CD4-positive, alpha-beta memory T cell (primary cell): ENCODE results near the gene ATOSB. TPM values are rescaled to one million over a fixed set of nuclear protein-coding genes. Genes with fewer than 3 reads are reported as not detected.

Source experiments
- CTCF ChIA-PET: fragments of 350-600 bp; sonication (Branson Sonifier 250); formaldehyde crosslinking; loops from one replicate; lab custom pipeline; 2021; ENCODE audit warnings: inconsistent platforms; ENCODE audit not compliant: partially characterized antibody; lab: Charles Lee
- POLR2A ChIA-PET: fragments of 350-600 bp; sonication (Branson Sonifier 250); formaldehyde crosslinking; loops from one replicate; lab custom pipeline; 2021; ENCODE audit not compliant: partially characterized antibody; lab: Charles Lee
- DNase-seq, 5 donors: peaks; one replicate each; pipeline versions ENCODE4 v3.0.0 to v3.0.0-alpha.2; 2020 to 2022; ENCODE audit warnings: mixed read lengths in 1 of 5
- H3K27ac ChIP-seq: one replicate; pipeline ENCODE4 v1.7.0; 2013; ENCODE audit warnings: low read depth, low read length
- H3K27me3 ChIP-seq: 2 replicates; pipeline ENCODE4 v1.7.0; 2013; ENCODE audit warnings: mild to moderate bottlenecking, low read length, moderate library complexity; ENCODE audit not compliant: insufficient read depth
- H3K36me3 ChIP-seq: 2 replicates; pipeline ENCODE4 v1.7.0; 2013; ENCODE audit warnings: mild to moderate bottlenecking, low read length, moderate library complexity; ENCODE audit not compliant: insufficient read depth
- H3K4me1 ChIP-seq: 2 replicates; pipeline ENCODE4 v1.7.0; 2013; ENCODE audit warnings: mild to moderate bottlenecking, low read length, moderate library complexity; ENCODE audit not compliant: insufficient read depth
- H3K4me3 ChIP-seq, 2 donors: one replicate each; pipeline ENCODE4 v1.7.0; 2013; ENCODE audit warnings: low read length in 2 of 2, mild to moderate bottlenecking in 1 of 2
- H3K9me3 ChIP-seq, 2 donors: one replicate each; pipeline ENCODE4 v1.7.0; 2013; ENCODE audit warnings: low read length in 2 of 2, control low read depth in 1 of 2; ENCODE audit not compliant: control insufficient read depth in 1 of 2
- H3K27ac Mint-ChIP-seq, 7 donors: one replicate each; pipeline ENCODE4 v1.8.0; 2020 to 2021; ENCODE audit warnings: mixed read lengths in 7 of 7, mild to moderate bottlenecking in 6 of 7, inconsistent platforms in 3 of 7, moderate library complexity in 3 of 7
- H3K27me3 Mint-ChIP-seq, 2 donors: one replicate each; pipeline ENCODE4 v1.8.0; 2020 to 2021; ENCODE audit warnings: mixed read lengths in 2 of 2
- H3K36me3 Mint-ChIP-seq, 2 donors: one replicate each; pipeline ENCODE4 v1.8.0; 2020 to 2021; ENCODE audit warnings: mixed read lengths in 2 of 2, inconsistent platforms in 1 of 2, mild to moderate bottlenecking in 1 of 2
- H3K4me1 Mint-ChIP-seq, 4 donors: one replicate each; pipeline ENCODE4 v1.8.0; 2020 to 2021; ENCODE audit warnings: mixed read lengths in 4 of 4, mild to moderate bottlenecking in 1 of 4
- H3K4me3 Mint-ChIP-seq, 8 donors: one replicate each; pipeline ENCODE4 v1.8.0; 2020 to 2021; ENCODE audit warnings: mixed read lengths in 8 of 8, mild to moderate bottlenecking in 7 of 8, moderate library complexity in 6 of 8, inconsistent platforms in 3 of 8
- H3K9me3 Mint-ChIP-seq, 8 donors: one replicate each; pipeline ENCODE4 v1.8.0; 2020 to 2021; ENCODE audit warnings: mixed read lengths in 8 of 8, mild to moderate bottlenecking in 5 of 8, inconsistent platforms in 3 of 8, moderate library complexity in 1 of 8
- intact Hi-C: fragments of 100-400 bp; cut with micrococcal nuclease; formaldehyde crosslinking; loops from one replicate; pipeline ENCODE4 v1.15.1; 2023
- polyA plus RNA-seq, 2 donors: library from polyadenylated mRNA; unstranded; fragments of 300-500 nt; fragmentation: Illumina TruSeq; gene quantifications; one replicate each; pipeline ENCODE4 v1.2.3, GENCODE V29; 2021
- total RNA-seq, 2 experiments: library from RNA; stranded (reverse); gene quantifications; one replicate each; pipeline ENCODE4 v1.2.3, GENCODE V29; 2021

Gene ATOSB
- total and polyA plus RNA-seq, 4 experiments from 2014 or later = 3.7 to 10.1 (median 8.9) TPM

DNA sequence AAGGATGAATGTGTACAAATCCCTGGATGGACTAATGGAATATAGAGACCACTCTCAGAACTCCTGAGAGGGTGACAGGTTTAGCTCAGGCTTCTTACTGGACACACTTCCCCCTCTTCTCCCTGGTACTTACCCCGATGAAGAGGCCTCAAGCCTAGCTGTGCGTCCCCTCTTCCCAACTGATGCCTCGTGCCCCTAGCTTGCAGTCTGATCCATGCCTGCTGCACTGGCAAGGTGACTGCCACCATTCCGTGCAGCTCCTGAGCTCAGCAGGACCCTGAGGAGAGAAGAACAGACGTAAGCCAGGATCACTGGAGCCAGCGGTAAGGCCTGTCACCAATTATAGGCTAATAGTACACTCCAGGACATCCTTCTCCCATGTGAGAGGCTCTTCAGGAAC is 7.2 kb downstream of the ATOSB start:
- peaks cover 25 to 38% (median 30%) of the 10 kb centered on the region in 4 donors for H3K4me1 Mint-ChIP-seq
- POLR2A ChIA-PET = no interaction called here
- no peak for DNase-seq
- Histone ChIP-seq H3K4me1 (peaks cover 35% of the 10 kb centered on the region), H3K36me3 (peaks cover 18% of the 10 kb centered on the region), H3K4me3 (no peak overlapping the region), H3K27ac (no peak overlapping the region), H3K27me3 (no peaks in the 10 kb centered on the region), H3K9me3 (no peaks in the 10 kb centered on the region)
- H3K9me3 Mint-ChIP-seq = no peaks in the 10 kb centered on the region
- H3K27ac Mint-ChIP-seq = peak overlapping the region in 1 of 7 donors; percentile 18
- H3K4me3 Mint-ChIP-seq = no peak overlapping the region
- intact Hi-C loops = no loop called here
- H3K36me3 Mint-ChIP-seq = peaks cover 8 to 15% of the 10 kb centered on the region in 2 donors
- CTCF ChIA-PET = interaction anchor here (1.2 to 1.7 kb wide), 2 partner anchors 8 to 29 kb away, joined by 5 to 7 read pairs; partner anchors contain the start of gene FANCG
- no peaks in the 10 kb centered on the region for H3K27me3 Mint-ChIP-seq

DNA sequence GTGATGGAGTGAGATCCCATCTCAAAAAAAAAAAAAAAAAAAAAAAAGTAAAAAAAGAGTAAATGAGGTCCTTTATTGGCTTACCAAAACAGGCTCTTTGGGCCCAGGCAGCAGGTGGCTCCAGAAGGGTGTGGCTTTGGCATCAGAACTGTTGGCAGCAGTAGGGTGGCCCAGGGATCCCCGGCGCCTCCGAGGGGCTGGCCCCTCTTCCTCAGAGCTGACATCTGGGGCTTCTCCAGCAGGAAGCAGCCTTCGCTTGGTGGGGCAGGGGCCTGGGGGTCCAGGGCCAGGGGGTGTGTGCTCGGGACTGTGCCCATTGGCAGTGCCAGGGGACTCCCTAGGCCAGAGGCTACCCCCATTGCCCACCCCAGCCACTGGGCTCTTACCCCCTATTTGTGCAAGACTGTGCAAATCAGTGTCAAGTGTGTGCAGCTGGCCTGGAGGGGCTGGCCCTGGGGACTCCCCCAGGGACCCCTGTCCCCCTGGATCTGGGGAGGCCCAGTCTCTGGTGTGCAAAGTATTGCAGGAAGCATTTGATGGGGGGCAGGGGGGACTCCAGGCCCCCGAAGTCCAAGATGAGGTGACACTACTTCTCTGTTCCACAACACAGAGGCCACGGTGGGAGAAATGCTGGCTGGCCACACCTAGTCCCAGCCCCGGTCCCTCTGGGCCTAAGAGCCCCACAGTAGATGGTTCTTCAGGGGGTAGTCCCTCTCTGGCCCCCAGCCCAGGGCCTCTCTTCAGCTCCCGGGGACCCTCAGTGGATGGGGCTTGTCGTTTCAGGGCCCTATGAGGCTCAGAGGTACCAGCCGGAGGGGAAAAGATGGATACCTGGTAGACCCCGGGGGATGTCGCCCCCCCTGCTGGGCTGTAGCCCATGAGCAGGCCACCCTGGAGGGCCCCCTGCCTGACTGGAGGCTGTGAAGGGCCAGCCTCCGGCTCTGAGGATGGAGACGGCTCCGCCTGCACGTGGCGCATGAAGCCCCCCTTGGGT is 8.1 kb downstream of the ATOSB start:
- Mint-ChIP-seq H3K36me3 (peaks cover 12 to 22% of the 10 kb centered on the region in 2 donors), H3K9me3 (peaks cover 0 to 3% (median 0%) of the 10 kb centered on the region in 8 donors), H3K4me1 (peaks cover 30 to 41% (median 35%) of the 10 kb centered on the region in 4 donors), H3K27ac (no peak overlapping the region), H3K4me3 (no peak overlapping the region), H3K27me3 (no peaks in the 10 kb centered on the region)
- Histone ChIP-seq H3K4me3 (no peak overlapping the region), H3K4me1 (peaks cover 33% of the 10 kb centered on the region), H3K27ac (no peak overlapping the region), H3K36me3 (peaks cover 18% of the 10 kb centered on the region), H3K9me3 (no peaks in the 10 kb centered on the region), H3K27me3 (no peaks in the 10 kb centered on the region)
- no peak for DNase-seq
- ChIA-PET POLR2A (no interaction called here), CTCF (interaction anchor here (1.2 to 1.6 kb wide), 3 partner anchors 8 to 11 kb away, joined by 5 to 7 read pairs (median 5); partner anchors contain the start of genes ATOSB and PIGO)
- intact Hi-C loops = no loop called here

DNA sequence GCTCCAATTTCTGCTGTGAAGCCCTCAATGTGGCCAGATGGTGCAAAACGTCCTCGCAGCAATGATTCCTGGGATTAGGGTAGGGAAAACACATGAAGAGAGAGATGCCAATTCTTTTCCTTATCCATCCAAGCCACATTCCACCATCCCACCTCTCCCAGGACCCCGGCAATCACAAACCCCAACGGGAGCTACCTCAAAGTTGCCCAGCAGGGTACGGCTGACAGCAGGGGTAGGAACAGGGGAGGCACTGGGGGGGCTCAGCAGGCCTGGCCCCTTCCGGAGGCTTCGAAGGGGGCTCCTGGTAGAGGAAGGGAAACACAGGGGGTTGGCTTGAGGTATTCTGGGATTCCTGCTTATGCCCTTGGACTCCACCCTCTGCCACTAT is 9.3 kb downstream of the ATOSB start:
- Mint-ChIP-seq H3K4me3 (no peak overlapping the region), H3K4me1 (peaks cover 26 to 41% (median 34%) of the 10 kb centered on the region in 4 donors), H3K27ac (peak overlapping the region in 2 of 7 donors; percentile 55 to 67), H3K27me3 (no peaks in the 10 kb centered on the region), H3K36me3 (peaks cover 12 to 24% of the 10 kb centered on the region in 2 donors), H3K9me3 (peaks cover 0 to 3% (median 0%) of the 10 kb centered on the region in 8 donors)
- no peak for DNase-seq
- H3K9me3 ChIP-seq = no peaks in the 10 kb centered on the region
- CTCF ChIA-PET = interaction anchor here (0.8 to 1.6 kb wide), 3 partner anchors 9 to 29 kb away, joined by 3 to 5 read pairs (median 5); partner anchors contain the start of genes ATOSB and PIGO
- H3K27ac ChIP-seq = no peak overlapping the region
- POLR2A ChIA-PET = interaction anchor here (0.8 to 4.7 kb wide), 2 partner anchors 8 to 638 kb away, joined by 3 to 46 read pairs; partner anchors contain the start of gene ATOSB
- H3K4me3 ChIP-seq = no peak overlapping the region
- intact Hi-C loops = no loop called here
- H3K36me3 ChIP-seq = peaks cover 18% of the 10 kb centered on the region
- peaks cover 36% of the 10 kb centered on the region for H3K4me1 ChIP-seq
- H3K27me3 ChIP-seq = no peaks in the 10 kb centered on the region

DNA sequence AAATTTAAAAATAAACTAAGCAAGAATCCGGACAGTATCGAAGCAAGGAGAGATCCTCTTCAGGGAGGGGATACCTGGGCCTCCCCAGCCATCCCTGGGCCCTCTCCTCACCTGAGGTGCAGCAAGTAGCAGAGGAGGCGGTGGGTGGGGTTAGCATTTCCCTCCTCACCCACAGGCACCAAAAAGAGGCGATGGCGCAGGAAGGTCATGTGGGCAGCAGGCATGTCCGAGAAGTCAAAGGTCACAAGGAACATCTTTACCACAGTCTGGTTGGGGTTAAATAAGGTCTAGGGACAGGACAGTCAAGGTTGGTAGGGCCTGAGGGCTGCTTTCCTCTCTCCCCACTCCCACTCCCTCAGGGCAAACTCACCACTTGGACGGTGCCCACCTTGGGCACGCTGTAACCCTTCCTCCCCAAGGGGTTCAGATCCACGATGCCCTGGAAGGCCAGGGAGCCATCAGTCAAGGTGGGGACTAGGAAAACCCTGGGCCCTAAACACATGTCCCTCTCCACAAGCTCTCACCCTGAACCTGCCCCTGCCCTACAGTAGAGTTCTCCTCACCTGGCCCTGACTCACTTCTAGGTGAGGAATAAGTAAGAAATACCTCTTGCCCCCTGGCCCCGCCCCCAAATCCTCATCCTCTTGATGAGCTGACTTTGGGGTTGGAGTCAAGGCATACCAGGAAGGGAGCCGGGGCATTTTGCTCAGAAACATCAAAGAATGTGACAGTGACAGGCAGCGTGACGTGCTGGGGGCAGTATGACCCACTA is 9.9 kb downstream of the ATOSB start:
- no peak for DNase-seq
- peaks cover 18% of the 10 kb centered on the region for H3K36me3 ChIP-seq
- intact Hi-C loops = no loop called here
- H3K27me3 Mint-ChIP-seq = no peaks in the 10 kb centered on the region
- H3K4me1 Mint-ChIP-seq = peaks cover 21 to 41% (median 32%) of the 10 kb centered on the region in 4 donors
- peak overlapping the region in 4 of 7 donors; percentile 50 to 67 (median 57) for H3K27ac Mint-ChIP-seq
- peaks cover 32% of the 10 kb centered on the region for H3K4me1 ChIP-seq
- ChIA-PET POLR2A (interaction anchor here (0.8 to 4.7 kb wide), 2 partner anchors 9 to 639 kb away, joined by 3 to 46 read pairs; partner anchors contain the start of gene ATOSB), CTCF (interaction anchor here (0.5 to 1.6 kb wide), 5 partner anchors 8 to 170 kb away, joined by 3 to 5 read pairs (median 3); partner anchors contain the start of genes ATOSB and PIGO)
- no peak overlapping the region for H3K27ac ChIP-seq
- H3K36me3 Mint-ChIP-seq = peaks cover 14 to 30% of the 10 kb centered on the region in 2 donors
- no peaks in the 10 kb centered on the region for H3K9me3 ChIP-seq
- no peak overlapping the region for H3K4me3 ChIP-seq
- H3K27me3 ChIP-seq = no peaks in the 10 kb centered on the region
- H3K4me3 Mint-ChIP-seq = no peak overlapping the region
- peaks cover 0 to 3% (median 0%) of the 10 kb centered on the region in 8 donors for H3K9me3 Mint-ChIP-seq

DNA sequence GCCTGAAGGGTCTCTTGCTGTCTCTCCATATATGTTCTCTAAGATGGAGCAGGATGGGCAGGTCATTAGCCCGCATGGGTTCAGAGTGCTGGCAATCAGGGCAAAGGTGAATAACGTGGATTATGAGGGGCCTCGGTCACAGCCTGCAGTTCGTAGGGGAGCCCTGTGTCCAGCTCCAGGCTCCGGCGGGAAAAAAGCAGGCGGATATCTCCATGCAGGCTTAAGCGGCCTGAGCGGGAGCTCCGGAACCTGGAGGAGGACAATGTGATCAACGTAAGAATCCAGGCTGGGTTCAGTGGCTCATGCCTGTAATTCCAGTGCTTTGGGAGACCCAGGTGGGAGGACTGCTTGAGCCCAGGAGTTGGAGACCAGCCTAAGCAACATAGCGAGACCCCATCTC is 10.5 kb downstream of the ATOSB start:
- intact Hi-C loops = no loop called here
- CTCF ChIA-PET = interaction anchor here (0.5 to 1.4 kb wide), 3 partner anchors 9 to 171 kb away, joined by 3 to 4 read pairs (median 3); no protein-coding TSS in a partner anchor

DNA sequence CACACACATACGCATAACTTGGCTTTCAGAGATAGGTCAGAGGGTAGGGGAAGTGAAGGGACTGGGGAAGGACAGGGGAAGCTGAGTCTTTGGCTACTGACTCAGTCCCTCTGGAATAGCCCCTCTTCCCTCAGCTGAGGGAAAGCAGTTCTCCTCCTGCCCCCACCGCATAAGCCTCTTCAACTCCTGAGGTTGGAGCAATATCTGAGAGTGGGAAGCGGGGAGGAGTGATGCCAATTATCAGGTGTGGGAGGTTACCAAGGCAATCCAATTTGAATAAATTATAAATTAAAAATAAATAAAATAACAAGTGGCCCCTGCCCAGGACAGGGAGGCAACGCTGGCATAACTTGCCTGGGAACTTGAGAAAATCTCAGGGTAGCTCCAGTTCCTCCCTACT is 11.1 kb downstream of the ATOSB start:
- Mint-ChIP-seq H3K27ac (peak overlapping the region in 6 of 7 donors; percentile 37 to 99 (median 68)), H3K4me3 (no peak overlapping the region), H3K27me3 (no peaks in the 10 kb centered on the region), H3K36me3 (peaks cover 25 to 37% of the 10 kb centered on the region in 2 donors), H3K4me1 (peaks cover 20 to 44% (median 31%) of the 10 kb centered on the region in 4 donors), H3K9me3 (peaks cover 0 to 3% (median 0%) of the 10 kb centered on the region in 8 donors)
- no peaks in the 10 kb centered on the region for H3K9me3 ChIP-seq
- H3K4me1 ChIP-seq = peaks cover 23% of the 10 kb centered on the region
- H3K4me3 ChIP-seq = no peak overlapping the region
- H3K36me3 ChIP-seq = peaks cover 28% of the 10 kb centered on the region
- H3K27ac ChIP-seq = no peak overlapping the region
- no peak for DNase-seq
- no peaks in the 10 kb centered on the region for H3K27me3 ChIP-seq
- POLR2A ChIA-PET = interaction anchor here (2.4 to 4.7 kb wide), 3 partner anchors 10 to 33 kb away, joined by 11 to 51 read pairs (median 46); partner anchors contain the start of genes ATOSB and VCP
- CTCF ChIA-PET = interaction anchor here (1.0 to 1.5 kb wide), 4 partner anchors 9 to 155 kb away, joined by 3 to 6 read pairs (median 4); no protein-coding TSS in a partner anchor
- intact Hi-C loops = no loop called here

More for the DNA sequence above, 10.5 kb downstream of the ATOSB start:
- POLR2A ChIA-PET = interaction anchor here (3.8 to 4.7 kb wide), 2 partner anchors 9 to 33 kb away, joined by 46 to 51 read pairs; partner anchors contain the start of genes ATOSB and VCP
- H3K36me3 ChIP-seq = peaks cover 22% of the 10 kb centered on the region
- H3K9me3 ChIP-seq = no peaks in the 10 kb centered on the region
- H3K27ac Mint-ChIP-seq = peak overlapping the region in 4 of 7 donors; percentile 19 to 82 (median 49)
- H3K4me1 Mint-ChIP-seq = peaks cover 22 to 43% (median 31%) of the 10 kb centered on the region in 4 donors
- H3K4me1 ChIP-seq = peaks cover 26% of the 10 kb centered on the region
- no peak overlapping the region for H3K4me3 Mint-ChIP-seq
- no peak overlapping the region for H3K4me3 ChIP-seq
- DNase-seq = no peak
- peaks cover 20 to 34% of the 10 kb centered on the region in 2 donors for H3K36me3 Mint-ChIP-seq
- H3K27ac ChIP-seq = no peak overlapping the region
- H3K9me3 Mint-ChIP-seq = peaks cover 0 to 3% (median 0%) of the 10 kb centered on the region in 8 donors
- no peaks in the 10 kb centered on the region for H3K27me3 Mint-ChIP-seq
- H3K27me3 ChIP-seq = no peaks in the 10 kb centered on the region
